ENCODE data around the gene MYLK4.

MYLK4 gene

DNA sequence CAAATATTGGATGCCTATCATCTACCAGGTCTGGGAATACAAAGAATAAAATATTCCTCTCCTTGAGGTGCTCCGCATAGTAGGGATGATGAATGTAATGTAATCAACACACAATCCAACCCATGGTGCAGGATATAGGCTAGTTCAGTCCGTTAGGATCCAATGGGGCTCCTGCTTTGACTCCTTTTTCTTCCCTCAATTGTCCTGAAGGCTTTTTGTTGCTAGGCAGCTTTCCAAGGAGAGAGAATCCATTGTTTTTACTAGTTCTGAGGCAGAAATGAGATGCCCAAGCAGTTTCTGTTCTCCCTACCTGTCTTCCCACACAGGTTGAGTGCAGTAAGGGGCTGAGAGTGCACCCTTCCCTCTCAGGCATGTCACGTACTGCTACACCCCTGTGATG lies 26.5 kb upstream of the MYLK4 start:
- peaks cover 79% of the 10 kb centered on the region for H3K36me3 ChIP-seq (ENCODE audit: insufficient read depth, insufficient read length, low read length)
- no peak for DNase-seq (ENCODE audit: low read depth, low spot score)
- no peaks in the 10 kb centered on the region for H3K9me3 ChIP-seq (ENCODE audit: insufficient read depth, low read length)
- H3K4me3 ChIP-seq (ENCODE audit: insufficient read length, low read depth): no peak overlapping the region
- H3K27me3 ChIP-seq (ENCODE audit: insufficient read depth, insufficient read length): no peaks in the 10 kb centered on the region
- H3K9ac ChIP-seq (ENCODE audit: insufficient read length, low read depth): no peak overlapping the region
- TF ChIP-seq ZNF274 (IDR thresholded peaks at IDR 0.05; ENCODE audit: low read depth, low read length) (no peak), SUZ12 (IDR thresholded peaks at IDR 0.05; ENCODE audit: extremely low read depth, insufficient read depth, insufficient read length) (no peak), YY1 (IDR thresholded peaks at IDR 0.05; ENCODE audit: insufficient read depth, insufficient read length) (no peak)
- H3K4me1 ChIP-seq (ENCODE audit: insufficient read depth, insufficient read length): no peaks in the 10 kb centered on the region

DNA sequence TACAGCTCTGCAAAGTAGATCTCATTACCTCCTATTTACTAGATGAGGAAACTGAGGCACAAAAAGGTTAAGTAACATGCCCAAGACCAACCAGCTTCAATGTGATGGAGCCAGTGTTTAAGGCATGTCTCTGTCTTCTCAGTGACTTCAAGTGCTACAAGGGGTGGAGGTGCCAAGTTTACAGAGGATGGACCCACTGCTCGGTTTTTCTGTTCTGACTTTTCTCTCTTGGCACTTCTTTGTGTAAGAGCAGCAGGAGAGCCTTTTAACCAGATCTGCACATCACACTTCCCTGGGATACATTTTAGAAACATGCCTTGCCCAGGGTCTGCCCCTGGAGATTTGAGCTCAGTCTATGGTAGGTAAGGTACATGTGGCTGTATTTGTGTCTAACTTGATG lies 24.3 kb upstream of the MYLK4 start:
- Histone ChIP-seq H3K9ac (ENCODE audit: insufficient read length, low read depth) (no peak overlapping the region), H3K9me3 (ENCODE audit: insufficient read depth, low read length) (no peaks in the 10 kb centered on the region), H3K36me3 (ENCODE audit: insufficient read depth, insufficient read length, low read length) (peaks cover 74% of the 10 kb centered on the region), H3K27me3 (ENCODE audit: insufficient read depth, insufficient read length) (no peaks in the 10 kb centered on the region), H3K4me1 (ENCODE audit: insufficient read depth, insufficient read length) (peaks cover under 1% of the 10 kb centered on the region), H3K4me3 (ENCODE audit: insufficient read length, low read depth) (no peak overlapping the region)
- TF ChIP-seq SUZ12 (IDR thresholded peaks at IDR 0.05; ENCODE audit: extremely low read depth, insufficient read depth, insufficient read length) (no peak), ZNF274 (IDR thresholded peaks at IDR 0.05; ENCODE audit: low read depth, low read length) (no peak), YY1 (IDR thresholded peaks at IDR 0.05; ENCODE audit: insufficient read depth, insufficient read length) (no peak)
- DNase-seq (ENCODE audit: low read depth, low spot score): no peak

DNA sequence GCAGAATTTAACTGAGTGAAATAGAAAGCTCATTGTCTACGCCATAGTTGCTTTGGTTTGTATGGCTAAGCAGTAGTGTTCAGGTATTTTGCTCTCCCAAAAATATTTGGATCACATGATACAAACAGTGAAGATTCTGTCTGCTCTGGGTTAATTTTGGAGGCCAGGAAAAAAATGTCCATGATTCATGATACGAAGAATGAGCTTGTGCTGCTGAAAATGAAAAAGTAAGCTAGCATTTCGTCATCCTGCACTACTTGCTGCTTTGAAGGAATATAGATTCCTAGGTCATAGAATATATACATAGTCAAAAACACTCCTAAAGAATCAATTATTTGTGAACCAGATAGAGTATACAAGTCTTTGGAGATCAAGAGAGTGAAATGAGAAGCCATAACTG lies 22.7 kb upstream of the MYLK4 start:
- no peaks in the 10 kb centered on the region for H3K27me3 ChIP-seq (ENCODE audit: insufficient read depth, insufficient read length)
- H3K9ac ChIP-seq (ENCODE audit: insufficient read length, low read depth): no peak overlapping the region
- no peaks in the 10 kb centered on the region for H3K9me3 ChIP-seq (ENCODE audit: insufficient read depth, low read length)
- peaks cover 2% of the 10 kb centered on the region for H3K4me1 ChIP-seq (ENCODE audit: insufficient read depth, insufficient read length)
- TF ChIP-seq ZNF274 (IDR thresholded peaks at IDR 0.05; ENCODE audit: low read depth, low read length) (no peak), YY1 (IDR thresholded peaks at IDR 0.05; ENCODE audit: insufficient read depth, insufficient read length) (no peak), SUZ12 (IDR thresholded peaks at IDR 0.05; ENCODE audit: extremely low read depth, insufficient read depth, insufficient read length) (no peak)
- DNase-seq (ENCODE audit: low read depth, low spot score): no peak
- H3K4me3 ChIP-seq (ENCODE audit: insufficient read length, low read depth): no peak overlapping the region
- H3K36me3 ChIP-seq (ENCODE audit: insufficient read depth, insufficient read length, low read length): peaks cover 67% of the 10 kb centered on the region

DNA sequence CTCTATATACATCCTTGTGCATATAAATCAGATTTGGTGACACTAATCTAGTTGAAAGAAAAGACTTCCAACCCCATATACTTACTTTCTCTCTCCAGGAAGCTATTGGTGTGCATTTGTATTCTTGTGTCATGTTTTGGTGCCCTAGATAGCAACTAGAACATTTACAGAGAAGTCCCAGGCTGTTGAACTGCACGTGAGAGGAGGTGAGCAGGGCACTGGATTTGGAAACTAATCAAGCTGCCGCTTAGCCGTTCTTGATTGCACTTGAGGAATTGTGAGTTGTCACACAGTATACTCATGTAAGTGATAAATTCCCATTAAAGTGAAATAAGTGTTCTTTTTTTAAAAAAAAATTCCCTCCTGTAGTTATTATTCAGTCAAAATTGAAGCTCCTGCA lies 22.1 kb upstream of the MYLK4 start:
- Histone ChIP-seq H3K36me3 (ENCODE audit: insufficient read depth, insufficient read length, low read length) (peaks cover 66% of the 10 kb centered on the region), H3K9ac (ENCODE audit: insufficient read length, low read depth) (no peak overlapping the region), H3K27me3 (ENCODE audit: insufficient read depth, insufficient read length) (no peaks in the 10 kb centered on the region), H3K4me1 (ENCODE audit: insufficient read depth, insufficient read length) (peaks cover 2% of the 10 kb centered on the region), H3K9me3 (ENCODE audit: insufficient read depth, low read length) (no peaks in the 10 kb centered on the region), H3K4me3 (ENCODE audit: insufficient read length, low read depth) (no peak overlapping the region)
- no peak for DNase-seq (ENCODE audit: low read depth, low spot score)
- TF ChIP-seq YY1 (IDR thresholded peaks at IDR 0.05; ENCODE audit: insufficient read depth, insufficient read length): no peak
- TF ChIP-seq ZNF274 (IDR thresholded peaks at IDR 0.05; ENCODE audit: low read depth, low read length): no peak
- TF ChIP-seq SUZ12 (IDR thresholded peaks at IDR 0.05; ENCODE audit: extremely low read depth, insufficient read depth, insufficient read length): no peak

DNA sequence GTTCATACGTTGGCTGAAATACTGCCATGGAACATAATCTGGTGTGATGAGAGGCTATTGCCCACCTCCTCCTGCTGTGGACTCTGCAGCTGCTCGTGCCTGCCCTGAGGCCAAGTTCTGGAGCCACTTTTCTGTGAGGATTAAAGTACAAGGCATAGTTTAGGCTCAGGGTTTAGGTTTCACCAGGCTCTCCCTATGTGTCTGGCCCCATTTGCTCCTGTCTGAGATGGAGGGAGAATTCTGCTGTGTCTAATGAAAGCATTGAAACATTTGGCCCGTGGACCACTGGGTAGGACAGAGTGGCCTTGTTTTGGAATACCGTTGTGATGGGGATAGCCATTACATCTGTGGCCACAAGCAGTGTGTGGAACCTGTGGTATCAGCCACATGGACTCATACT lies 20.4 kb upstream of the MYLK4 start:
- no peak for TF ChIP-seq YY1 (IDR thresholded peaks at IDR 0.05; ENCODE audit: insufficient read depth, insufficient read length)
- TF ChIP-seq ZNF274 (IDR thresholded peaks at IDR 0.05; ENCODE audit: low read depth, low read length): no peak
- no peak for TF ChIP-seq SUZ12 (IDR thresholded peaks at IDR 0.05; ENCODE audit: extremely low read depth, insufficient read depth, insufficient read length)
- Histone ChIP-seq H3K9ac (ENCODE audit: insufficient read length, low read depth) (no peak overlapping the region), H3K36me3 (ENCODE audit: insufficient read depth, insufficient read length, low read length) (peaks cover 64% of the 10 kb centered on the region), H3K4me3 (ENCODE audit: insufficient read length, low read depth) (no peak overlapping the region), H3K9me3 (ENCODE audit: insufficient read depth, low read length) (no peaks in the 10 kb centered on the region), H3K4me1 (ENCODE audit: insufficient read depth, insufficient read length) (peaks cover 2% of the 10 kb centered on the region), H3K27me3 (ENCODE audit: insufficient read depth, insufficient read length) (no peaks in the 10 kb centered on the region)
- DNase-seq (ENCODE audit: low read depth, low spot score): no peak

DNA sequence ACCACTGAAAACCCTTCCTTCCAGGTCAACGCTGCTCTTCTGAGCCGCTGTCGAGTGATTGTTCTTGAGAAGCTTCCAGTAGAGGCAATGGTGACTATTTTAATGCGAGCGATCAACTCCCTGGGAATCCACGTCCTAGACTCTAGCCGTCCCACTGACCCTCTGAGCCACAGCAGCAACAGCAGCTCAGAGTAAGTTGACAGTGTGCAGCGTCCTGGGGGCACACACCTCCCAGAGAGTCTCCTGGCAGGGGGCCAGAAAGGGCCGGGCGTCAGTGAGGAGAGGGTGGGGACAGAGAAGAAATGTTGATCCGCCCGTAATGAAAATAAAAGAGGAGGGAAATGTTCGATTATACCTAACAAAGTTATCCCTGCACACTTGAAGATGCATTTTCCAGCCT lies 19.4 kb upstream of the MYLK4 start:
- Histone ChIP-seq H3K4me3 (ENCODE audit: insufficient read length, low read depth) (no peak overlapping the region), H3K27me3 (ENCODE audit: insufficient read depth, insufficient read length) (no peaks in the 10 kb centered on the region), H3K4me1 (ENCODE audit: insufficient read depth, insufficient read length) (peaks cover 2% of the 10 kb centered on the region), H3K36me3 (ENCODE audit: insufficient read depth, insufficient read length, low read length) (peaks cover 59% of the 10 kb centered on the region), H3K9me3 (ENCODE audit: insufficient read depth, low read length) (no peaks in the 10 kb centered on the region), H3K9ac (ENCODE audit: insufficient read length, low read depth) (no peak overlapping the region)
- no peak for TF ChIP-seq SUZ12 (IDR thresholded peaks at IDR 0.05; ENCODE audit: extremely low read depth, insufficient read depth, insufficient read length)
- no peak for TF ChIP-seq YY1 (IDR thresholded peaks at IDR 0.05; ENCODE audit: insufficient read depth, insufficient read length)
- TF ChIP-seq ZNF274 (IDR thresholded peaks at IDR 0.05; ENCODE audit: low read depth, low read length): no peak
- no peak for DNase-seq (ENCODE audit: low read depth, low spot score)

DNA sequence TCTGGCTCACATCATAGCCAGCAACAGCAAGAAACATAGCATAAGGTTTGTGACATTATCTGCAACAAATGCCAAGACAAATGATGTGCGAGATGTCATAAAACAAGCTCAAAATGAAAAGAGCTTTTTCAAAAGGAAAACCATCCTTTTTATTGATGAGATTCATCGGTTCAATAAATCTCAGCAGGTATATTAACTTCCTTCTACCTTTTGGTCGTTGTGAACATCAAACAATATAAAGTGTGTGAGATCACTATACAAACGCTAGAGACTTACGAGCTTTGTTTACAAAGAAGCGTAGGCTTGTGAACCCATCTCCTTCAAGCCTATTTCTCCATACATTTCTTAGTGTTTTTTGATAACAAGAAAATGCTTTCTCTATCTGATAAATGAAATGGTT lies 18.0 kb upstream of the MYLK4 start:
- H3K4me1 ChIP-seq (ENCODE audit: insufficient read depth, insufficient read length): peaks cover 2% of the 10 kb centered on the region
- no peak overlapping the region for H3K4me3 ChIP-seq (ENCODE audit: insufficient read length, low read depth)
- no peak for DNase-seq (ENCODE audit: low read depth, low spot score)
- H3K36me3 ChIP-seq (ENCODE audit: insufficient read depth, insufficient read length, low read length): peaks cover 45% of the 10 kb centered on the region
- no peak overlapping the region for H3K9ac ChIP-seq (ENCODE audit: insufficient read length, low read depth)
- H3K9me3 ChIP-seq (ENCODE audit: insufficient read depth, low read length): no peaks in the 10 kb centered on the region
- no peaks in the 10 kb centered on the region for H3K27me3 ChIP-seq (ENCODE audit: insufficient read depth, insufficient read length)
- TF ChIP-seq ZNF274 (IDR thresholded peaks at IDR 0.05; ENCODE audit: low read depth, low read length) (no peak), SUZ12 (IDR thresholded peaks at IDR 0.05; ENCODE audit: extremely low read depth, insufficient read depth, insufficient read length) (no peak), YY1 (IDR thresholded peaks at IDR 0.05; ENCODE audit: insufficient read depth, insufficient read length) (no peak)

All from NT2/D1 (cell line).